Islet precursor cell (in vitro differentiated cells): ENCODE data around the gene RPS14.
"Not testable (repeated sequence)": the region's sequence is repeated elsewhere in the genome, so short reads cannot be mapped to it uniquely, and the experiment has no call there.

Experiments used
- DNase-seq: peaks from one replicate; pipeline ENCODE4 v3.0.0-alpha.2; 2018

RPS14 gene

GRCh38 chr5:150443242-150444075, 6.1 kb downstream of the RPS14 start:
- no peak for DNase-seq

- no peak for DNase-seq
These were observed 6.8 kb downstream of the RPS14 start for GRCh38 chr5:150442699-150443080.

GRCh38 chr5:150441813-150442698, 7.5 kb downstream of the RPS14 start:
- no peak for DNase-seq

GRCh38 chr5:150440948-150441812, 8.4 kb downstream of the RPS14 start:
- no peak for DNase-seq

GRCh38 chr5:150438873-150439546, 10.5 kb downstream of the RPS14 start:
- peak; percentile 78 for DNase-seq

- DNase-seq: peak; percentile 95
These were observed 13.3 kb downstream of the RPS14 start for GRCh38 chr5:150436141-150436680.

GRCh38 chr5:150434464-150434863, 15.1 kb downstream of the RPS14 start:
- DNase-seq: peak; percentile 95

GRCh38 chr5:150431574-150431973, 18.0 kb downstream of the RPS14 start:
- no peak for DNase-seq

- no peak for DNase-seq
These were observed 18.5 kb downstream of the RPS14 start for GRCh38 chr5:150431048-150431447.

- DNase-seq: no peak
These were observed 20.1 kb downstream of the RPS14 start for GRCh38 chr5:150429410-150429873.

GRCh38 chr5:150428978-150429377, 20.6 kb downstream of the RPS14 start:
- DNase-seq: no peak

GRCh38 chr5:150428106-150428876, 21.2 kb downstream of the RPS14 start:
- DNase-seq: no peak

- not testable (repeated sequence) for DNase-seq
These were observed 23.4 kb downstream of the RPS14 start for GRCh38 chr5:150426165-150426564.

GRCh38 chr5:150422758-150423157, 26.8 kb downstream of the RPS14 start:
- no peak for DNase-seq

- DNase-seq: no peak
These were observed 27.5 kb downstream of the RPS14 start for GRCh38 chr5:150422075-150422474.

- no peak for DNase-seq
These were observed 29.8 kb downstream of the RPS14 start for GRCh38 chr5:150419630-150420270.

GRCh38 chr5:150413902-150414790, 35.4 kb downstream of the RPS14 start:
- not testable (repeated sequence) for DNase-seq

- DNase-seq: no peak
These were observed 36.2 kb downstream of the RPS14 start for GRCh38 chr5:150413176-150413901.
